CD8-positive, alpha-beta memory T cell (primary cell): Measurements from ENCODE around the gene STRIP1. TPM values are rescaled to one million over a fixed set of nuclear protein-coding genes. Genes with fewer than 3 reads are reported as not detected.

Experiments
- polyA plus RNA-seq: library from polyadenylated mRNA; unstranded; fragments of 300-500 nt; fragmentation: Illumina TruSeq; gene quantifications from one replicate; pipeline ENCODE4 v1.2.3, GENCODE V29; 2021
- total RNA-seq, 2 experiments: library from RNA; stranded (reverse); gene quantifications; one replicate each; pipeline ENCODE4 v1.2.3, GENCODE V29; 2021

Gene STRIP1
- total and polyA plus RNA-seq, 3 experiments from 2014 or later = 27.7 to 37.3 (median 35.1) TPM

Other genes starting within 250 kb of the STRIP1 start
- 10 to 100 TPM; 82.8 to 87.8 TPM for gene CSF1, start 123.8 kb upstream of the STRIP1 start, total RNA-seq
- 5.6 TPM for gene CSF1, start 123.8 kb upstream of the STRIP1 start, polyA plus RNA-seq
- 10 to 100 TPM; 56.9 to 59.9 TPM for gene AHCYL1, start 49.9 kb upstream of the STRIP1 start, total RNA-seq
- 46.6 TPM for gene AHCYL1, start 49.9 kb upstream of the STRIP1 start, polyA plus RNA-seq
- gene ALX3, start 36.0 kb downstream of the STRIP1 start, total RNA-seq = not detected
- not detected for gene ALX3, start 36.0 kb downstream of the STRIP1 start, polyA plus RNA-seq
- not detected for gene UBL4B, start 77.8 kb downstream of the STRIP1 start, total RNA-seq
- gene UBL4B, start 77.8 kb downstream of the STRIP1 start, polyA plus RNA-seq = not detected
- gene SLC6A17, start 115.9 kb downstream of the STRIP1 start, total RNA-seq = under 1 TPM; 0.07 TPM
- not detected for gene SLC6A17, start 115.9 kb downstream of the STRIP1 start, polyA plus RNA-seq
- 1 to 10 TPM; 6.4 to 8.4 TPM for gene KCNC4, start 175.7 kb downstream of the STRIP1 start, total RNA-seq
- gene KCNC4, start 175.7 kb downstream of the STRIP1 start, polyA plus RNA-seq = 2.0 TPM